DMS 273 treated with DMSO at 0.1 percent for 48 hours (cell line): ENCODE data around the gene ZNF771.
A peak's percentile ranks its signal among the peaks of the same experiment; 100 is the strongest.

ENCODE experiments used
- DNase-seq: peaks from one replicate; lab custom pipeline; 2025; lab: John Stamatoyannopoulos, UW

The ZNF771 gene

DNA sequence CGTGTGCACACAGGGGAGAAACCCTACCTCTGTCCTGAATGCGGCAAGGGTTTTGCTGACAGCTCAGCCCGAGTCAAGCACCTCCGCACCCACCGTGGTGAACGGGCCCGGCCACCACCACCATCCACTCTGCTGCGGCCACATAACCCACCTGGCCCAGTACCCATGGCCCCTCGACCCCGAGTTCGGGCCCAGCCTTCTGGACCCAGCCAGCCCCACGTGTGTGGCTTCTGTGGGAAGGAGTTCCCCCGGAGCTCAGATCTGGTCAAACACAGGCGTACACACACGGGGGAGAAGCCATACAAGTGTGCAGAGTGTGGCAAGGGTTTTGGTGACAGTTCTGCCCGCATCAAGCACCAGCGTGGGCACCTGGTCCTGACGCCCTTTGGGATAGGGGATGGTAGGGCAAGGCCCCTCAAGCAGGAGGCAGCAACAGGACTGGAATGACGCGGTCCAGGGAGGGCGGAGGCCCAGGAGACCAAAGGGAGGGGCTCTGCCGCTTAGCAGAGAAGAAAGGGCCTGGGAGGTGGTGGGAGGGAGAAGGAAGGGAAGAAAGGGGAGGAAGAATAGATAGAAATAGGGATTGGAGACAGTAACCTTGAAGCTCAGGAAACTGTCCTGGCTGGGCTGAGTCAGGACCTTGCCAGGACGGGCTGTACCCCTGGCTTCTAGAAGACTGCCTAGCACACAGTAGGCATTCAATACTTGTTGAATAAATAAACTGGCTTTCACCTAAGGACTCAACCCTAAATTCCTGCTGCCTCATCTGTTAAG, 8.6 kb upstream of the ZNF771 start:
- no peak for DNase-seq

DNA sequence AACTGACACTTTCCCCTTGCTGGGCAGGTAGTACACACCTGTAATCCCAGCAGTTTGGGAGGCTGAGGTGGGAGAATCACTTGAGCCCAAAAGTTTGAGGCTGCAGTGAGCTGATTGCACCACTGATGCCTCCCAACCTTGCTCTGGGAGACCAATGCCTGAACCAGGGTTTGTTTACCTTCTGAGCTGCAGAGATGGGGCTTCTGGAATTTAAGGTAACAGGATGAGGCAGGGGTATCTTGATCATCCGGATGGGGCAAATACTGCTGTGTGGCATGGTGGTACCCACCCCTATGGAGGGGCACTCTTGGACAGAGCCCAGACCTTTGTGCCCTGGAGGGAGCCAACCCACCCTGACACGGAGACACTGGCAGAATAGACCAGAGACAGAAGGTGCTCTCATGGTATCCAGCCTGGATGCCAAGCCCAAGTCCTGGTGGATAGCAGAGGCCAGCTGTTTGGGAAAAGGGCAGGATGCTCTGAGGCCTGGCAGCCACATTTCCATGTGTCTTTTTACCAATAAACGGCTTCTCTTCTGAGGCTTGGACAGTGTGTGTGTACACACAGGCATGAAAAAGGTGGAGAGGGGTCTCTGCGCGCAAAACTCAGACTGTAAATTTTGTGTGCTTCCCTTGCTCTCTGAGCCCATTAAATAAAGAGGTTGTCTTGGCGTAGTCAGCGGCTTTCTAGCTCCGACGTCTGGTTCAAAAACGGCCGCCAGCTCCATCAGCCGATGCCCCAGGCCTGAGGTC, 7.8 kb upstream of the ZNF771 start:
- no peak for DNase-seq

- DNase-seq, result no peak
Observed at GRCh38 chr16:30401768-30402425, 5.5 kb upstream of the ZNF771 start.

- no peak for DNase-seq
Observed at GRCh38 chr16:30406795-30407101, 658 bp upstream of the ZNF771 start.

- DNase-seq, result no peak
Observed at GRCh38 chr16:30407804-30408534, 563 bp downstream of the ZNF771 start.

- peak; percentile 76 for DNase-seq
Observed at GRCh38 chr16:30409125-30410060, 2.0 kb downstream of the ZNF771 start.

DNA sequence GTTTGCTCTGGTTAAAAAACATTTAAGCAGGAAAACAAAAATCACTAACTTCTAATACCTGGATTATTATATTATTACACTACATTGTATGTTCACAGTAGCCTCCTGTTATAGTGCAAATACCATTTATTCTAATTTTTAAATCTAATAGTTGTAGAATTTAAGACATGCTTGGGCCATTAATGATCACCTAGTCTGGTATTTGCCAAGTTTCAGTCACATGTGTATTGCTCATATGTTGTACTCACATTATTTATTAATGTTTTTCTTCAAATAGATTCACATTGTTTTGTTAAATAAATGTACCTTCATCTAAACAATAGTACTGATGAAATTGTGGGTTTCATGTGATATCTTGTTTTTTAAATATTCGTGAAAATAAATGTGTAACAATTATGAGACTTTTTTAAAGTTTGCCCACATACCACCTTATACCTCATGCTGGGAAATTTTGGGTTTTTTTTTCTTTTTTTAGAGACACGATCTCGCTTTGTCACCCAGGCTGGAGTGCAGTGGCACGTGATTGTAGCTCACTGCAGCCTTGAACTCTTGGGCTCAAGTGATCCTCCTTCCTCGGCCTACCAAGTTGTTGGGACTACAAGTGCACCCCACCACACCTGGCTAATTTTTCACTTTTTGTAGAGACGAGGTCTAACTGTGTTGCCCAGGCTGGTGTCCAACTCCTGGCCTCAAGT, 5.9 kb downstream of the ZNF771 start:
- no peak for DNase-seq

DNA sequence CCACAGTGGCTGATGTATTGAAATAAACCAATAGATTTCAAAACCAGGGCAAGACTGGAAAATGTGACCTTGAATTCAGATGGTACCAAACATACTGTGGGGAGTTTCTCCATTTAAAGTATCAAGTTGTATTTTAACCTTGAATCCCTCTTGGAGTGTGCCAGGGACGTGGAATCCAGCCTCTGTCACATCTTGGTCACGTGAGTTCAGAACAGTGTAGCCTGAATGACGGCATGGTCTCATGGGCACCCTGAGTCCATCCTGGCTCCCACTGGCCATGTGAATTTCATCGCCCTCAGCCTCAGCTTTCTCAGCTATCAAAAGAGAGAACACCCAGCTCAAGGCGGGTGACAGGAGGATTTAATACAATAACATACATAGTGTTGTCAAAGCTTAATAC, 6.8 kb downstream of the ZNF771 start:
- DNase-seq, result no peak

- no peak for DNase-seq
Observed at GRCh38 chr16:30416047-30416603, 8.7 kb downstream of the ZNF771 start.

DNA sequence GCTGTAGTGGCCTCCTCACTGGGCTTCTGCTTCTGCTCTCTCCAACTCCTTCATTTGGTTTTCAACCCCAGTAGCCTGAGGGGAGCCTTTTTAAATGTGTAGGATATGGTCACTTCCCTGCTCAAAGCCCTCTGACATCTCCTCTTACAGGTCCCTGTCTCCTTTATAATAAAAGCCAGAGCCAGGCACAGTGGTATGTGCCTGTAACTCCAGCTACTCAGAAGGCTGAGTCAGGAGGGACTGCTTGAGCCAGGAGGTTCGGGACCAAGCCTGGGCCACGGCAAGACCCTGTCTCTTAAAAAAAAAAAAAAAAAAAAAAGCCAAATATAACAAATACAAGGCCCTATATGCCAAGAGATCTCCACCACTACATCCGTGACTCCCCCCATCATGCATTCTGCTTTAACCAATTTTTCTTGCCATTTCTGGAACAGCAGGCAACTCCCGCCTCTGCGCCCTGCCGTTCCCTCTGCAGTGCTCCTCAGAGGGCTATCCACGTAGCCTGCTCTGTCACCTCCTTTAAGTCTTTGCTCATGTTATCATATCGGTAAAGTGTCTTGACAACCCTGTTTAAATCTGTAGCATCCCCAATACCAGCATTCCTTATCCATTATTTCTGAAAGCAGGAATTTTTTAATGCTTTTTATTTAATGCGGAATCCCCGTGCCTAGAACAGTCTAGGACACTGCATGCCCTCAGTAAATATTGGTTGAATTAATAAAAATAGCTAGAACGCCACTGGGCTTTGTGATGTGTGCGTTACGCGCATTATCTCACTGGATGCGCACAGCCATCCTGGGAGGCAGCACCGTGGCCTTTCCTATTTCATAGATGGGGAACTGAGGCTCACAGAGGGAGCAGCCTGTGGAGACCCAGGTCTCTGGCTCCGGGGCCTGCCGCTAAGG, 9.5 kb downstream of the ZNF771 start:
- DNase-seq, result no peak

DNA sequence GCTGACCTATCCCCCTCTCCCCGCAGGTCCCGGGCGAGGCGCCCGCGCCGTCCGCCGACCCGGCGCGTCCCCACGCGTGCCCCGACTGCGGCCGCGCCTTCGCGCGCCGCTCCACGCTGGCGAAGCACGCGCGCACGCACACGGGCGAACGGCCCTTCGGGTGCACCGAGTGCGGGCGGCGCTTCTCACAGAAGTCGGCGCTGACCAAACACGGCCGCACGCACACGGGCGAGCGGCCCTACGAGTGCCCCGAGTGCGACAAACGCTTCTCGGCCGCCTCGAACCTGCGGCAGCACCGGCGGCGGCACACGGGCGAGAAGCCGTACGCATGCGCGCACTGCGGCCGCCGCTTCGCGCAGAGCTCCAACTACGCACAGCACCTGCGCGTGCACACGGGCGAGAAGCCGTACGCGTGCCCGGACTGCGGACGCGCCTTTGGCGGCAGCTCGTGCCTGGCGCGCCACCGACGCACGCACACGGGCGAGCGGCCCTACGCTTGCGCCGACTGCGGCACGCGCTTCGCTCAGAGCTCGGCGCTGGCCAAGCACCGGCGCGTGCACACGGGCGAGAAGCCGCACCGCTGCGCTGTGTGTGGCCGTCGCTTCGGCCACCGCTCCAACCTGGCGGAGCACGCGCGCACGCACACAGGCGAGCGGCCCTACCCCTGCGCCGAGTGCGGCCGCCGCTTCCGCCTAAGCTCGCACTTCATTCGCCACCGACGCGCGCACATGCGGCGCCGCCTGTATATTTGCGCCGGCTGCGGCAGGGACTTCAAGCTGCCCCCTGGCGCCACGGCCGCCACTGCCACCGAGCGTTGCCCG, 10.3 kb downstream of the ZNF771 start:
- DNase-seq, result peak; percentile 75

DNA sequence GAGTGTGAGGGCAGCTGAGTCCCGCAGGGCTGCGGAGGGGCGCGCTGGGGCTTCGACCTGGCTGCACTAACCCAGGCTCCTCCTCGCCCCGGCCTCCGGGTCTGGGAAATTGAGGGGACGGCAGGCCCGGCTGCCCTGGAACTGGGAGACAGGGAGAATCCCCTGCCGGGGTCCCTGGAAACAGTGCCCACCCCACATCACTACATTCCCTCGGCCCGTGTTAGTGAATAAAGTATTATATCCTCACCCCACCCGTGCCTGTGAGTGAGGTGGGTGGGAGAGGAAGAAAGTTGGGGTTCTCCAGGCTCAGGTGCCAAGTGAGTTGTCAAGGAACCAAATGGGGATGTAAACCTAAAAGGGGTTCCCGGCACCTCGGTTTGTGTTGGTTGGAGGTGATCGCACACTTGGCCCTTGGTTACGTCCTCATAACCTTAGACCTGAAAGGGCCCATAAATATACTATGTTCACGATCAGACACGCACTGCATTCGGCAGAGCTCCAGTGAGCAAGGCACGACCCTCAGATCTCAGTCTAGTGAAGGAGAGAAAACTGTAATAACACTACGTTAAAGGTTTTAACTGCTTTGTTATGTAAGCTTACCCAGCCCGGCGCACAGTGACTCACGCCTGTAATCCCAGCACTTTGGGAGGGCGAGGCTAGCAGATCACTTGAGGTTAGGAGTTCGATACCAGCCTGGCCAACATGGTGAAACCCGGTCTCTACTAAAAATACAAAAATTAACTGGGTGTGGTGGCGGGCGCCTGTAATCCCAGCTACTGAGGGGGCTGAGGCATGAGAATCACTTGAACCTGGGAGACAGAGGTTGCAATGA, 11.2 kb downstream of the ZNF771 start:
- DNase-seq, result no peak

DNA sequence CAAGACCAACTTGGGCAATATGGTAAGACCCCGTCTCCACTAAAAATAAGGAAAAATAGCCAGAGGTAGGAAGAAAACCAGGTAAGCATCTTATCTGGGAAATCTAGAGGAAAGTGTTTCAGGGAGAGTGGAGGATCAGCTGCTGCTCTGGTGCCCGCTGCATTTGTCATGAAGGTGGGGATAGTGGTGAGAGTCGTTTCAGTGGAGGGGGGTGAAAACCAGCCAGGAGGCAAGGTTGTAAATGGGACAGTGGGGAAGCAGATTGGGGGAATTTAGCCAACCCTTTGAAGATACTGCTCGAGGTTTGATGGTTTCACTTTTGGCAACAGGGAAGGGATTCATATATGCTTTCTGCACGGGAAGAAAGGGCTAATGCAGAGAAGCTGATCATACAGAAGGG, 13.6 kb downstream of the ZNF771 start:
- DNase-seq, result no peak

GRCh38 chr16:30428055-30428454, 20.6 kb downstream of the ZNF771 start:
- no peak for DNase-seq

DNA sequence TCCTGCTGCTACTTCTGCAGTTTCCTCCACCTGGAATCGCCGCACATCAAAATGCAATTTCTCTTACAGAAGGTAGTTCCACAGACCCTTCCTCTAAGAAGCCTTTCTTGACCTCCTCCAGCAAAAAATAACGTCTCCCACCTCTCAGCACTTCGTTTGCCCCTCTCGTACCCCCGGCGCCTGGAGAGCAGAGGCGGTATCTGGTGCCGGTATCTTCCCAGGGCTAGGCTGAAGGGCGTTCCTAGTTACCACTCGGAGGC, 21.9 kb downstream of the ZNF771 start:
- DNase-seq, result no peak

- peak; percentile 98 for DNase-seq
Observed at GRCh38 chr16:30429678-30430427, 22.4 kb downstream of the ZNF771 start, which contains the start of gene DCTPP1. DCTPP1 (minus strand) TSS chr16:30430030; CDS start chr16:30429980, 50 bp downstream.

- no peak for DNase-seq
Observed at GRCh38 chr16:30430428-30430970, 23.1 kb downstream of the ZNF771 start.
